ENCODE measurements around the gene TRIM34. TPM values are rescaled to one million over a fixed set of nuclear protein-coding genes. Genes with fewer than 3 reads are reported as not detected.
"Not testable (repeated sequence)": the region's sequence is repeated elsewhere in the genome, so short reads cannot be mapped to it uniquely, and the experiment has no call there.

TRIM34 gene
- total RNA-seq, 4 donors from 2014 or later: 3.7 to 9.6 (median 6.6) TPM

- DNase-seq (ENCODE audit: low spot score) (no peak), ATAC-seq (ENCODE audit: low FRiP score) (no peak)
- TF ChIP-seq CTCF (IDR thresholded peaks at IDR 0.05): no peak
These were observed 18.8 kb downstream of the TRIM34 start for GRCh38 chr11:5643585-5643984.

GRCh38 chr11:5646139-5646538 lies 21.3 kb downstream of the TRIM34 start:
- ATAC-seq (ENCODE audit: low FRiP score) (no peak), DNase-seq (ENCODE audit: low spot score) (no peak)
- TF ChIP-seq CTCF (IDR thresholded peaks at IDR 0.05): no peak

GRCh38 chr11:5655474-5655873 lies 30.7 kb downstream of the TRIM34 start:
- no peak for ATAC-seq (ENCODE audit: low FRiP score)
- TF ChIP-seq CTCF (IDR thresholded peaks at IDR 0.05): no peak
- DNase-seq (ENCODE audit: low spot score): no peak

GRCh38 chr11:5656956-5657355 lies 32.2 kb downstream of the TRIM34 start:
- DNase-seq (ENCODE audit: low spot score); ATAC-seq (ENCODE audit: low FRiP score): not testable (repeated sequence)

GRCh38 chr11:5658318-5658717 lies 33.5 kb downstream of the TRIM34 start:
- no peak for TF ChIP-seq CTCF (IDR thresholded peaks at IDR 0.05)
- ATAC-seq (ENCODE audit: low FRiP score) (no peak), DNase-seq (ENCODE audit: low spot score) (no peak)

- TF ChIP-seq CTCF (IDR thresholded peaks at IDR 0.05): no peak
- no peak for ATAC-seq (ENCODE audit: low FRiP score)
- DNase-seq (ENCODE audit: low spot score): no peak
These were observed 38.7 kb downstream of the TRIM34 start for GRCh38 chr11:5663511-5663910.

- TF ChIP-seq CTCF (IDR thresholded peaks at IDR 0.05): no peak
- ATAC-seq (ENCODE audit: low FRiP score) (no peak), DNase-seq (ENCODE audit: low spot score) (no peak)
These were observed 40.3 kb downstream of the TRIM34 start for GRCh38 chr11:5665051-5665570.
